ENCODE measurements around the gene KIAA1958. TPM values are rescaled to one million over a fixed set of nuclear protein-coding genes. Genes with fewer than 3 reads are reported as not detected.

The KIAA1958 gene
- total and polyA plus RNA-seq, 2 experiments from 2014 or later: 9.4 to 41.7 TPM

DNA sequence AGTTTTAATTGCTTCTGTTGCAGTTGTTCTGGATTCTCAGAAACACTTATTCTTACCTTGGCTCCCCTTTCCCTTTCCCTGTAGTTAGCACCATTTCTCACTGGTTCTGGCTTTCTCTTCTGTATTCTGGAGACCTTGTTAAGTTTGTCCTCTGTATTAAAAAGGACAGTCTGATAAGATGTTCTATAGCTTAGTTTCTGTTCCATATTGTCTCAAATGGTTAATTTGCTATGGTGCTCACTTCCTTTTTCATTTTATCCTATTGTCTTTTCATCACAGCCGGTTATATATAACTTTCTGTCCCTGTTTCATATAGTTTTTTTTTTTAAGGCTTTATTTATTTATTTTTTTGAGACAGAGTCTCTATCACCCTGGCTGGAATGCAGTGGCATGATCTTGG, 41.4 kb upstream of the KIAA1958 start (continued):
- no peak for TF ChIP-seq CTCF (conservative IDR thresholded peaks at IDR 0.05; ENCODE audit: low read depth in 2 of 2)

DNA sequence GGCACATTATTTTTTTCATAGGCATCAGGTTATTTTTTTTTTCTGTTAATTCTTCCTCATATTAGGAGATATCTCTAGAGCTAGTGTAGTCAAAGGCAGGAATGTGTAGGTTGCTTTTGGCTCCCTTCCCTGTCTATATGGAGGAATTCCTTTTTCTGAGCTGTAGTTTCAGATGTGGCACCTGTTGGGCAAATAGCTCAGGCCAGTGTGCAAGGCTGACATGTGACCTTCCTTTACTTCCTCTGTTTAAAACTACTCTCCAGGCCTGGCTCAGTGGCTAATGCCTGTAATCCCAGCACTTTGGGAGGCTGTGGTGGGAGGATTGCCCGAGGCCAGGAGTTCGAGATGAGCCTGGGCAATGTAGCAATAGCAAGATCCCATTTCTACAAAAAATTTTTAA, 40.5 kb upstream of the KIAA1958 start:
- Histone ChIP-seq H3K36me3 (ENCODE audit: insufficient read depth) (no peaks in the 10 kb centered on the region), H3K27ac (ENCODE audit: low read depth) (no peak overlapping the region), H3K4me2 (no peak overlapping the region), H3K79me2 (replicated peaks; ENCODE audit: insufficient read depth) (no peaks in the 10 kb centered on the region), H3K4me1 (ENCODE audit: insufficient read depth) (no peaks in the 10 kb centered on the region), H3K9me2 (ENCODE audit: insufficient read depth) (no peaks in the 10 kb centered on the region), H3K4me3 (no peak overlapping the region), H2AFZ (no peak overlapping the region), H3K27me3 (ENCODE audit: insufficient read depth) (no peaks in the 10 kb centered on the region), H4K20me1 (replicated peaks; ENCODE audit: insufficient read depth) (no peaks in the 10 kb centered on the region), H3F3A (replicated peaks; ENCODE audit: low read depth) (no peaks in the 10 kb centered on the region)
- H3K27me3 Mint-ChIP-seq (ENCODE audit: insufficient read depth, low read depth, poor library complexity): no peaks in the 10 kb centered on the region
- no peak for ATAC-seq
- H3K27ac Mint-ChIP-seq: no peak overlapping the region
- H3K4me3 Mint-ChIP-seq: no peak overlapping the region
- no peak for DNase-seq (ENCODE audit: low spot score)
- H3K4me1 Mint-ChIP-seq: no peaks in the 10 kb centered on the region
- H3K36me3 Mint-ChIP-seq (ENCODE audit: low read depth): no peaks in the 10 kb centered on the region
- H3K9me3 Mint-ChIP-seq: no peaks in the 10 kb centered on the region
- TF ChIP-seq ZNF114 (CRISPR knock-in tag; IDR thresholded peaks at IDR 0.05) (no peak), ETS1 (IDR thresholded peaks at IDR 0.05) (no peak), JUNB (IDR thresholded peaks at IDR 0.05; ENCODE audit: unreplicated experiment) (no peak), CTCF (conservative IDR thresholded peaks at IDR 0.05; ENCODE audit: low read depth in 2 of 2) (no peak), ZNF462 (CRISPR knock-in tag; IDR thresholded peaks at IDR 0.05) (no peak), STAT1 (IDR thresholded peaks at IDR 0.05; ENCODE audit: unreplicated experiment) (no peak), ZNF331 (CRISPR knock-in tag; IDR thresholded peaks at IDR 0.05; ENCODE audit: low read depth) (no peak), NANOG (IDR thresholded peaks at IDR 0.05; ENCODE audit: borderline replicate concordance) (no peak), CREB1 (CRISPR knock-in tag; IDR thresholded peaks at IDR 0.05; ENCODE audit: low read depth) (no peak), POLR2AphosphoS5 (IDR thresholded peaks at IDR 0.05; ENCODE audit: low read depth) (no peak)
- TF ChIP-seq, protein P1, sequence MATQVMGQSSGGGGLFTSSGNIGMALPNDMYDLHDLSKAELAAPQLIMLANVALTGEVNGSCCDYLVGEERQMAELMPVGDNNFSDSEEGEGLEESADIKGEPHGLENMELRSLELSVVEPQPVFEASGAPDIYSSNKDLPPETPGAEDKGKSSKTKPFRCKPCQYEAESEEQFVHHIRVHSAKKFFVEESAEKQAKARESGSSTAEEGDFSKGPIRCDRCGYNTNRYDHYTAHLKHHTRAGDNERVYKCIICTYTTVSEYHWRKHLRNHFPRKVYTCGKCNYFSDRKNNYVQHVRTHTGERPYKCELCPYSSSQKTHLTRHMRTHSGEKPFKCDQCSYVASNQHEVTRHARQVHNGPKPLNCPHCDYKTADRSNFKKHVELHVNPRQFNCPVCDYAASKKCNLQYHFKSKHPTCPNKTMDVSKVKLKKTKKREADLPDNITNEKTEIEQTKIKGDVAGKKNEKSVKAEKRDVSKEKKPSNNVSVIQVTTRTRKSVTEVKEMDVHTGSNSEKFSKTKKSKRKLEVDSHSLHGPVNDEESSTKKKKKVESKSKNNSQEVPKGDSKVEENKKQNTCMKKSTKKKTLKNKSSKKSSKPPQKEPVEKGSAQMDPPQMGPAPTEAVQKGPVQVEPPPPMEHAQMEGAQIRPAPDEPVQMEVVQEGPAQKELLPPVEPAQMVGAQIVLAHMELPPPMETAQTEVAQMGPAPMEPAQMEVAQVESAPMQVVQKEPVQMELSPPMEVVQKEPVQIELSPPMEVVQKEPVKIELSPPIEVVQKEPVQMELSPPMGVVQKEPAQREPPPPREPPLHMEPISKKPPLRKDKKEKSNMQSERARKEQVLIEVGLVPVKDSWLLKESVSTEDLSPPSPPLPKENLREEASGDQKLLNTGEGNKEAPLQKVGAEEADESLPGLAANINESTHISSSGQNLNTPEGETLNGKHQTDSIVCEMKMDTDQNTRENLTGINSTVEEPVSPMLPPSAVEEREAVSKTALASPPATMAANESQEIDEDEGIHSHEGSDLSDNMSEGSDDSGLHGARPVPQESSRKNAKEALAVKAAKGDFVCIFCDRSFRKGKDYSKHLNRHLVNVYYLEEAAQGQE (IDR thresholded peaks at IDR 0.05; ENCODE audit: unreplicated experiment): no peak
